Thyroid gland (tissue), 4 donors: Measurements from ENCODE around the gene F3.

Source experiments
- POLR2A ChIP-seq, 2 donors: fragments of 450-650 bp; IDR thresholded peaks; one replicate each; pipeline ENCODE4 v1.6.1; 2017; ENCODE audit warnings: antibody characterized with exemption in 2 of 2, mild to moderate bottlenecking in 2 of 2, moderate library complexity in 1 of 2
- TF ChIP-seq, protein P1 (sequence below), 6 experiments: fragments of 200-600 bp in 3 of 6; fragments of 450-650 bp in 3 of 6; sonication (generic) in 3 of 6; IDR thresholded peaks; one replicate each; pipeline ENCODE4 v1.5.1; 2016 to 2019; ENCODE audit warnings: antibody characterized with exemption in 6 of 6, mild to moderate bottlenecking in 2 of 6, inconsistent platforms in 1 of 6, moderate library complexity in 1 of 6

DNA sequence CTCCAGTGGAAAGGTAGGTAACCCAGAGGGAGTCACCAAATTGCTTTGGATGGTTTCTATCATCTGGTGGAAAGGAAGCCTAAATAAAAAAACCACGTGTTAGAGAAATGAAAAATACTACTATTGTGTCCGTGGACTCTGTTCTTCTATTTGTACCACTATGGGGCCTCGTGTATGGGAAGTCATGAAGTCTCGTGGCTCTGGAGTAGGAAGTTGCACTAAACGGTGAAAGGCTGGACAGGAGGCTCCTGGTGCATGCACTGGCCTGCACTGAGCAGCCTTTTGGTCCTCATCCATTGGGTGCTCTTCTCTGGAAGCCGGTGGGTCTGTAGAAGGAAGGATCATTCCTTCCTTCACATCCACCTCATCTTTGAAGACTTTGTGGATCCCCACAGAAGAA lies 17.0 kb downstream of the F3 start:
- TF ChIP-seq, protein P1, sequence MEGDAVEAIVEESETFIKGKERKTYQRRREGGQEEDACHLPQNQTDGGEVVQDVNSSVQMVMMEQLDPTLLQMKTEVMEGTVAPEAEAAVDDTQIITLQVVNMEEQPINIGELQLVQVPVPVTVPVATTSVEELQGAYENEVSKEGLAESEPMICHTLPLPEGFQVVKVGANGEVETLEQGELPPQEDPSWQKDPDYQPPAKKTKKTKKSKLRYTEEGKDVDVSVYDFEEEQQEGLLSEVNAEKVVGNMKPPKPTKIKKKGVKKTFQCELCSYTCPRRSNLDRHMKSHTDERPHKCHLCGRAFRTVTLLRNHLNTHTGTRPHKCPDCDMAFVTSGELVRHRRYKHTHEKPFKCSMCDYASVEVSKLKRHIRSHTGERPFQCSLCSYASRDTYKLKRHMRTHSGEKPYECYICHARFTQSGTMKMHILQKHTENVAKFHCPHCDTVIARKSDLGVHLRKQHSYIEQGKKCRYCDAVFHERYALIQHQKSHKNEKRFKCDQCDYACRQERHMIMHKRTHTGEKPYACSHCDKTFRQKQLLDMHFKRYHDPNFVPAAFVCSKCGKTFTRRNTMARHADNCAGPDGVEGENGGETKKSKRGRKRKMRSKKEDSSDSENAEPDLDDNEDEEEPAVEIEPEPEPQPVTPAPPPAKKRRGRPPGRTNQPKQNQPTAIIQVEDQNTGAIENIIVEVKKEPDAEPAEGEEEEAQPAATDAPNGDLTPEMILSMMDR (IDR thresholded peaks at IDR 0.05), result no peak
- TF ChIP-seq POLR2A (IDR thresholded peaks at IDR 0.05), result no peak
